Astrocyte (in vitro differentiated cells and primary cell): Measurements from ENCODE around the gene PSMD1. TPM values are rescaled to one million over a fixed set of nuclear protein-coding genes. Genes with fewer than 3 reads are reported as not detected.

Experiments
- DNase-seq: peaks from one replicate; pipeline ENCODE4 v3.0.0-alpha.2; 2010; ENCODE audit warnings: low read depth
- FAIRE-seq: peaks from 2 replicates; lab custom pipeline; 2011; peaks lifted over from hg19 to GRCh38; lab: Jason Lieb, UNC
- H2AFZ ChIP-seq: 2 replicates; pipeline ENCODE4 v1.6.0; 2012; ENCODE audit warnings: low read depth, low read length, inconsistent platforms
- H3K27ac ChIP-seq: 2 replicates; pipeline ENCODE4 v1.5.1; 2011; ENCODE audit warnings: low read depth, low read length, inconsistent platforms
- H3K27me3 ChIP-seq: 2 replicates; pipeline ENCODE4 v1.6.0; 2011; ENCODE audit warnings: low read length, inconsistent platforms; ENCODE audit not compliant: insufficient read depth
- H3K36me3 ChIP-seq: 2 replicates; pipeline ENCODE4 v1.5.1; 2011; ENCODE audit warnings: low read length, inconsistent platforms; ENCODE audit not compliant: insufficient read depth
- H3K4me1 ChIP-seq: 2 replicates; pipeline ENCODE4 v1.5.1; 2011; ENCODE audit warnings: low read length, inconsistent platforms; ENCODE audit not compliant: insufficient read depth
- H3K4me2 ChIP-seq: 2 replicates; pipeline ENCODE4 v1.6.0; 2012; ENCODE audit warnings: low read length, inconsistent platforms
- H3K4me3 ChIP-seq: 2 replicates; pipeline ENCODE4 v1.5.1; 2011; ENCODE audit warnings: low read depth, mild to moderate bottlenecking, low read length, inconsistent platforms; ENCODE audit not compliant: insufficient read depth
- H3K79me2 ChIP-seq: 2 replicates; pipeline ENCODE4 v1.6.0; 2012; ENCODE audit warnings: mild to moderate bottlenecking, low read length, inconsistent platforms; ENCODE audit not compliant: insufficient read depth
- H3K9ac ChIP-seq: 2 replicates; pipeline ENCODE4 v1.6.0; 2012; ENCODE audit warnings: mild to moderate bottlenecking, low read length, inconsistent platforms
- H3K9me3 ChIP-seq: 2 replicates; pipeline ENCODE4 v1.5.1; 2012; ENCODE audit warnings: low read depth, mild to moderate bottlenecking, low read length, inconsistent platforms; ENCODE audit not compliant: insufficient read depth
- H4K20me1 ChIP-seq: 2 replicates; pipeline ENCODE4 v1.6.0; 2012; ENCODE audit warnings: low read length, inconsistent platforms; ENCODE audit not compliant: insufficient read depth
- H3K27ac Mint-ChIP-seq: one replicate; pipeline ENCODE4 v1.8.0; 2021; ENCODE audit warnings: mild to moderate bottlenecking, mixed read lengths; ENCODE audit not compliant: unreplicated experiment
- H3K27me3 Mint-ChIP-seq: one replicate; pipeline ENCODE4 v1.8.0; 2021; ENCODE audit warnings: low read depth, mixed read lengths; ENCODE audit not compliant: unreplicated experiment
- H3K36me3 Mint-ChIP-seq: one replicate; pipeline ENCODE4 v1.8.0; 2021; ENCODE audit warnings: low read depth, mixed read lengths; ENCODE audit not compliant: unreplicated experiment
- H3K4me1 Mint-ChIP-seq: one replicate; pipeline ENCODE4 v1.8.0; 2021; ENCODE audit warnings: low read depth, mixed read lengths; ENCODE audit not compliant: unreplicated experiment
- H3K4me3 Mint-ChIP-seq: one replicate; pipeline ENCODE4 v1.8.0; 2021; ENCODE audit warnings: mild to moderate bottlenecking, moderate library complexity, mixed read lengths; ENCODE audit not compliant: unreplicated experiment
- H3K9me3 Mint-ChIP-seq: one replicate; pipeline ENCODE4 v1.8.0; 2021; ENCODE audit warnings: mild to moderate bottlenecking, mixed read lengths; ENCODE audit not compliant: unreplicated experiment
- CTCF ChIP-seq: IDR thresholded peaks from 2 replicates; pipeline ENCODE4 v1.5.1; 2011; ENCODE audit warnings: low read depth, mild to moderate bottlenecking, inconsistent platforms, low read length, moderate library complexity; ENCODE audit not compliant: insufficient read depth
- EZH2 ChIP-seq: IDR thresholded peaks from 2 replicates; pipeline ENCODE4 v1.6.1; 2012; ENCODE audit warnings: mild to moderate bottlenecking, low read length, inconsistent platforms; ENCODE audit not compliant: insufficient read depth
- total RNA-seq: library from RNA; stranded (reverse); gene quantifications from 2 replicates; pipeline ENCODE4 v1.2.1, GENCODE V29; 2021

Gene PSMD1
- total RNA-seq, 1 donor from 2014 or later, result 151 TPM

- DNase-seq (no peak), FAIRE-seq (no peak)
- H2AFZ ChIP-seq, result no peak overlapping the region
- no peak for TF ChIP-seq CTCF
- no peak for TF ChIP-seq EZH2
- no peaks in the 10 kb centered on the region for H3K9me3 Mint-ChIP-seq
- H3K27me3 ChIP-seq, result no peaks in the 10 kb centered on the region
- peaks cover 2% of the 10 kb centered on the region for H3K36me3 ChIP-seq
- H3K79me2 ChIP-seq, result no peaks in the 10 kb centered on the region
- H3K27ac ChIP-seq, result no peak overlapping the region
- H3K27ac Mint-ChIP-seq, result no peak overlapping the region
- H3K9me3 ChIP-seq, result no peaks in the 10 kb centered on the region
- H3K36me3 Mint-ChIP-seq, result peaks cover 3% of the 10 kb centered on the region
- no peaks in the 10 kb centered on the region for H3K27me3 Mint-ChIP-seq
- H3K4me3 ChIP-seq, result no peak overlapping the region
- peaks cover 4% of the 10 kb centered on the region for H3K4me1 ChIP-seq
- peaks cover 5% of the 10 kb centered on the region for H4K20me1 ChIP-seq
- no peak overlapping the region for H3K4me2 ChIP-seq
- H3K4me3 Mint-ChIP-seq, result no peak overlapping the region
- H3K9ac ChIP-seq, result no peak overlapping the region
- peaks cover 12% of the 10 kb centered on the region for H3K4me1 Mint-ChIP-seq
Measured at GRCh38 chr2:231118614-231118942, 61.9 kb downstream of the PSMD1 start.

DNA sequence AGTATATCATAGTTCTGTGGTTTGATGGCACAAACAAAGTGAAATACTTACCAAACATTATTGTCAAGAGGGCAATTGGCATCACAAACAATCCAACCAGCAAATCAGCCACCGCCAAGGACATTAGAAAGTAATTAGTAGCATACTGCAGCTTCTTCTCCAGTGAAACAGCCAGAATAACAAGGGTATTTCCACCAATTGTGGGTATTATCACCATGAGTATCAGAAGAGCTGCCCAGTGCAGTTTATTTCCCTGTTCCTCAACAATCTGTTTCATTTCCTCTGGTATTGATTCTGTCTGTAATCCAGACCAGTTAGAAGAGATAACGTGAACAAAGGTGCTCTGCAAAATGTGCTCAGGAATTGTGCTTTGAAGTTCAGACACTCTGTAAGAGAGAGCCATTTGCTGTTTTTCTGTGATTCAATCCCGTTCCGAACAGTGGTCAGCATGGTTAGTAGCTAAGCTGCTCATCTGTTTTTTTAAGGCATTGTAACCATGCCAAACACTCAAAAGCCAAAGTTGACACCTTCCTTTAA is 66.8 kb downstream of the PSMD1 start:
- H3K4me1 Mint-ChIP-seq, result peaks cover 30% of the 10 kb centered on the region
- H4K20me1 ChIP-seq, result peaks cover 6% of the 10 kb centered on the region
- TF ChIP-seq CTCF (no peak), EZH2 (no peak)

GRCh38 chr2:231124838-231125568 is 68.3 kb downstream of the PSMD1 start, which contains the start of gene HTR2B:
Gene HTR2B (minus strand): TSS chr2:231125042. CDS start chr2:231123764, 1,278 bp downstream.
- Histone ChIP-seq H3K36me3 (no peaks in the 10 kb centered on the region), H3K4me3 (no peak within 1 kb of the TSS), H3K9ac (no peak within 1 kb of the TSS), H4K20me1 (peaks cover 6% of the 10 kb centered on the region), H3K9me3 (no peaks in the 10 kb centered on the region), H3K27me3 (no peaks in the 10 kb centered on the region), H2AFZ (no peak within 1 kb of the TSS), H3K79me2 (peaks cover 4% of the 10 kb centered on the region), H3K4me2 (no peak within 1 kb of the TSS), H3K27ac (no peak within 1 kb of the TSS), H3K4me1 (peaks cover 7% of the 10 kb centered on the region)
- H3K36me3 Mint-ChIP-seq, result no peaks in the 10 kb centered on the region
- H3K4me1 Mint-ChIP-seq, result peaks cover 36% of the 10 kb centered on the region
- H3K4me3 Mint-ChIP-seq, result peak within 1 kb of the TSS; percentile 8
- H3K9me3 Mint-ChIP-seq, result no peaks in the 10 kb centered on the region
- DNase-seq (no peak), FAIRE-seq (no peak)
- no peak for TF ChIP-seq CTCF
- TF ChIP-seq EZH2, result no peak
- no peaks in the 10 kb centered on the region for H3K27me3 Mint-ChIP-seq
- no peak within 1 kb of the TSS for H3K27ac Mint-ChIP-seq

More for the DNA sequence above, 66.8 kb downstream of the PSMD1 start:
- peaks cover 1% of the 10 kb centered on the region for H3K79me2 ChIP-seq
- H3K9me3 ChIP-seq, result no peaks in the 10 kb centered on the region
- H3K4me2 ChIP-seq, result peak overlapping the region; percentile 48
- no peak overlapping the region for H3K27ac ChIP-seq
- no peak for FAIRE-seq
- Mint-ChIP-seq H3K36me3 (peaks cover 3% of the 10 kb centered on the region), H3K9me3 (no peaks in the 10 kb centered on the region), H3K27me3 (no peaks in the 10 kb centered on the region), H3K27ac (no peak overlapping the region), H3K4me3 (no peak overlapping the region)
- peak overlapping the region; percentile 4 for H3K9ac ChIP-seq
- no peaks in the 10 kb centered on the region for H3K27me3 ChIP-seq
- no peaks in the 10 kb centered on the region for H3K36me3 ChIP-seq
- DNase-seq, result peak; percentile 45
- no peak overlapping the region for H3K4me3 ChIP-seq
- H2AFZ ChIP-seq, result peak overlapping the region; percentile 40
- H3K4me1 ChIP-seq, result peaks cover 7% of the 10 kb centered on the region
